Loucy (cell line): ENCODE results near the gene SYNE2.

Source experiments
- H2AFZ ChIP-seq: fragments of 200-600 bp; sonication (generic); 2 replicates; pipeline ENCODE4 v1.6.0; 2016; ENCODE audit warnings: antibody characterized with exemption, mild to moderate bottlenecking, low read length, moderate library complexity
- H3F3A ChIP-seq: fragments of 200-600 bp; 2 replicates; pipeline ENCODE4 v1.6.0; 2016; ENCODE audit warnings: antibody characterized with exemption, low read depth, mild to moderate bottlenecking
- H3K27me3 ChIP-seq: fragments of 200-600 bp; sonication (generic); 2 replicates; pipeline ENCODE4 v1.6.1; 2014; ENCODE audit warnings: low read length, mild to moderate bottlenecking; ENCODE audit not compliant: insufficient read depth, poor library complexity, severe bottlenecking
- H3K36me3 ChIP-seq: fragments of 200-600 bp; sonication (generic); 2 replicates; pipeline ENCODE4 v1.6.1; 2016; ENCODE audit warnings: low read length; ENCODE audit not compliant: insufficient read depth
- H3K4me1 ChIP-seq: fragments of 200-600 bp; sonication (generic); 2 replicates; pipeline ENCODE4 v1.5.1; 2014; ENCODE audit warnings: low read length, mild to moderate bottlenecking; ENCODE audit not compliant: insufficient read depth, poor library complexity, severe bottlenecking
- H3K4me2 ChIP-seq: fragments of 200-600 bp; sonication (generic); 2 replicates; pipeline ENCODE4 v1.6.0; 2014; ENCODE audit warnings: antibody characterized with exemption, low read length, low read depth, mild to moderate bottlenecking; ENCODE audit not compliant: poor library complexity, severe bottlenecking
- H3K4me3 ChIP-seq: fragments of 200-600 bp; sonication (generic); 2 replicates; pipeline ENCODE4 v1.5.1; 2014; ENCODE audit warnings: low read length, mild to moderate bottlenecking, mixed read lengths; ENCODE audit not compliant: poor library complexity, severe bottlenecking
- H3K79me2 ChIP-seq: fragments of 200-600 bp; sonication (generic); 2 replicates; pipeline ENCODE4 v1.6.1; 2014; ENCODE audit warnings: low read length; ENCODE audit not compliant: insufficient read depth
- H3K9ac ChIP-seq: fragments of 200-600 bp; sonication (generic); 2 replicates; pipeline ENCODE4 v1.6.0; 2014; ENCODE audit warnings: mild to moderate bottlenecking, low read depth, low read length, moderate library complexity; ENCODE audit not compliant: poor library complexity, severe bottlenecking
- H3K9me2 ChIP-seq: fragments of 200-600 bp; sonication (generic); replicated peaks from 2 replicates; pipeline ENCODE4 v1.6.1; 2016; ENCODE audit warnings: low read depth, low read length, mixed read lengths
- H3K9me3 ChIP-seq: fragments of 200-600 bp; sonication (generic); 2 replicates; pipeline ENCODE4 v1.6.1; 2014; ENCODE audit warnings: mild to moderate bottlenecking, antibody characterized with exemption, low read length, low read depth; ENCODE audit not compliant: insufficient read depth
- H4K20me1 ChIP-seq: fragments of 200-600 bp; sonication (generic); 2 replicates; pipeline ENCODE4 v1.6.0; 2014; ENCODE audit warnings: antibody characterized with exemption, low read length, mild to moderate bottlenecking; ENCODE audit not compliant: insufficient read depth, poor library complexity, severe bottlenecking
- EZH2phosphoT487 ChIP-seq: fragments of 200-600 bp; IDR thresholded peaks from 2 replicates; pipeline ENCODE4 v1.6.1; 2018; ENCODE audit warnings: antibody characterized with exemption, mild to moderate bottlenecking, moderate library complexity, borderline replicate concordance
- TF ChIP-seq, protein P1 (sequence below): fragments of 200-600 bp; sonication (generic); conservative IDR thresholded peaks from 2 replicates; pipeline ENCODE4 v1.5.1; 2014; ENCODE audit warnings: mild to moderate bottlenecking, antibody characterized with exemption, low read length

SYNE2 gene

GRCh38 chr14:64203366-64204006 lies 350.7 kb downstream of the SYNE2 start:
- Histone ChIP-seq H3K9me2 (no peaks in the 10 kb centered on the region), H3F3A (no peaks in the 10 kb centered on the region), H2AFZ (no peak overlapping the region), H4K20me1 (no peaks in the 10 kb centered on the region), H3K79me2 (no peaks in the 10 kb centered on the region), H3K4me2 (no peak overlapping the region), H3K36me3 (no peaks in the 10 kb centered on the region), H3K9me3 (no peaks in the 10 kb centered on the region), H3K4me1 (no peaks in the 10 kb centered on the region), H3K27me3 (no peaks in the 10 kb centered on the region), H3K9ac (no peak overlapping the region), H3K4me3 (no peak overlapping the region)
- TF ChIP-seq, protein P1, sequence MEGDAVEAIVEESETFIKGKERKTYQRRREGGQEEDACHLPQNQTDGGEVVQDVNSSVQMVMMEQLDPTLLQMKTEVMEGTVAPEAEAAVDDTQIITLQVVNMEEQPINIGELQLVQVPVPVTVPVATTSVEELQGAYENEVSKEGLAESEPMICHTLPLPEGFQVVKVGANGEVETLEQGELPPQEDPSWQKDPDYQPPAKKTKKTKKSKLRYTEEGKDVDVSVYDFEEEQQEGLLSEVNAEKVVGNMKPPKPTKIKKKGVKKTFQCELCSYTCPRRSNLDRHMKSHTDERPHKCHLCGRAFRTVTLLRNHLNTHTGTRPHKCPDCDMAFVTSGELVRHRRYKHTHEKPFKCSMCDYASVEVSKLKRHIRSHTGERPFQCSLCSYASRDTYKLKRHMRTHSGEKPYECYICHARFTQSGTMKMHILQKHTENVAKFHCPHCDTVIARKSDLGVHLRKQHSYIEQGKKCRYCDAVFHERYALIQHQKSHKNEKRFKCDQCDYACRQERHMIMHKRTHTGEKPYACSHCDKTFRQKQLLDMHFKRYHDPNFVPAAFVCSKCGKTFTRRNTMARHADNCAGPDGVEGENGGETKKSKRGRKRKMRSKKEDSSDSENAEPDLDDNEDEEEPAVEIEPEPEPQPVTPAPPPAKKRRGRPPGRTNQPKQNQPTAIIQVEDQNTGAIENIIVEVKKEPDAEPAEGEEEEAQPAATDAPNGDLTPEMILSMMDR, result no peak
- no peak for TF ChIP-seq EZH2phosphoT487

DNA sequence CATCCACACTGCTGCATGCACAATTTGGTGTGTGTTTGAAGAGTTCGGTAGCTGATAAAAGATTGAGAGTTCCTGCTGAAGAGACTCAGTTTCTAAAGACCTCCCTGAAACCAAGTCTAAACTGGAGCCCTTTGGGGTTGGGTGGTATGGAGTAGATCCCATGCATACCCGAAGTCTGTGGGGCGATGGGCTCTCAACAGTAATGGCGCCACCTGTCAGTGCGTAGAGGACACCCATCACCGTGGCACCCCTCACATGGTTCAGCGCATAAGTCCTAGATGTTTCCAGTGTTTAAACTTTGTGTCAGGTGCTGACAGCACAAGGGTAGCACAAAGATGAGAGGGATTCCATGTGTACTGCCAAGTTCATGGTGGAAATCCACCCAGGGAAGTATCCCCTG lies 355.5 kb downstream of the SYNE2 start:
- H2AFZ ChIP-seq, result no peak overlapping the region
- H3K4me3 ChIP-seq, result no peak overlapping the region
- H3F3A ChIP-seq, result no peaks in the 10 kb centered on the region
- H3K79me2 ChIP-seq, result no peaks in the 10 kb centered on the region
- H3K9me2 ChIP-seq, result no peaks in the 10 kb centered on the region
- TF ChIP-seq, protein P1, result 0 out of 2 replicates have a peak, but pooled peaks have one; percentile 9
- TF ChIP-seq EZH2phosphoT487, result no peak
- H3K27me3 ChIP-seq, result no peaks in the 10 kb centered on the region
- H3K36me3 ChIP-seq, result peaks cover 25% of the 10 kb centered on the region
- H3K4me1 ChIP-seq, result no peaks in the 10 kb centered on the region
- H3K9ac ChIP-seq, result no peak overlapping the region
- H4K20me1 ChIP-seq, result no peaks in the 10 kb centered on the region
- no peaks in the 10 kb centered on the region for H3K9me3 ChIP-seq
- no peak overlapping the region for H3K4me2 ChIP-seq

- H3K4me2 ChIP-seq, result no peak overlapping the region
- peaks cover 32% of the 10 kb centered on the region for H3K36me3 ChIP-seq
- no peak overlapping the region for H2AFZ ChIP-seq
- no peak overlapping the region for H3K9ac ChIP-seq
- H3F3A ChIP-seq, result no peaks in the 10 kb centered on the region
- TF ChIP-seq, protein P1, result no peak
- no peak for TF ChIP-seq EZH2phosphoT487
- H3K9me3 ChIP-seq, result no peaks in the 10 kb centered on the region
- no peaks in the 10 kb centered on the region for H4K20me1 ChIP-seq
- no peaks in the 10 kb centered on the region for H3K79me2 ChIP-seq
- H3K4me3 ChIP-seq, result no peak overlapping the region
- no peaks in the 10 kb centered on the region for H3K27me3 ChIP-seq
- no peaks in the 10 kb centered on the region for H3K4me1 ChIP-seq
- no peaks in the 10 kb centered on the region for H3K9me2 ChIP-seq
Observed at GRCh38 chr14:64208981-64209380, 356.2 kb downstream of the SYNE2 start.
